HG03571 (cell line): Measurements from ENCODE around the gene TBCD.

Experiments used
- ATAC-seq: cut with Tn5 transposase; IDR thresholded peaks from one replicate; pipeline ENCODE4 v1.9.1; 2021; ENCODE audit not compliant: unreplicated experiment

TBCD gene

DNA sequence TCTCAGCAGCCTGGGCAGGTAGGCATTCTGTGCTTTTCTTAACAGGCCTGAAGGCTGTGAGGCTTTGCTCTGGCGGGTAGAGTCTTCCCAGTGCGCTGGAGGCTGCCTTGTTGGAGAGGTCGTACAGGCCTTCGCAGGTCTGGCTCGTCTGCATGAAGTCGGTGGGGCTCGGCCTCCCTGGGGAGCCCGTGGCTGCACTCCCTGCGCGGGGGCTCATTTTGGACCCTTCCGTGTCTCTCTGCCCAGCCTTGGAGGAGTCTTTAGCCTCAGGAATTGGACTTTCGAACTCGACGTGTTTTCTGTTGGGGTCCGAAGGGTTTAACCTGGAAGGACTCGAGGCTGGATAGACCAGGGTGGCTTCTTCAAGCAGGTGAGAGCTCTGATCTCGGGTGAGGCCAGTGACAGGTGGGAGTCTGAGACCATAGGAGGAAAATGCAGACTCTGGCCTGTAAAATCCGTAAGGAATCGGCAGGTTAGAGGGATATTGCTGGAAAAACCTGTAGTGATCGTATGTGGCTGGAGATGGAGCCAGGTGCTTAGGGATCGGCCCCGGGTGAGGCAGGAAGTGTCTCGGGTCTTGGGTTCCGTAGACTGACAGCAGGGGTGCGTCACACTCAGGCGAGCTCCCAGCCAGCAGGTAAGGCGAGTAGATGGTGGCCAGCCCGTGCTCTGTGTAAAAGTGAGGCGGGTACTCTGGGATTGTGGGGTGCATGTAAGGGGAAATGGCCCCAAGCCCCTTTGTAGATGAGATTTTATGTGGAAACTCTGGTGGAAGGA lies 79.4 kb downstream of the TBCD start:
- no peak for ATAC-seq

DNA sequence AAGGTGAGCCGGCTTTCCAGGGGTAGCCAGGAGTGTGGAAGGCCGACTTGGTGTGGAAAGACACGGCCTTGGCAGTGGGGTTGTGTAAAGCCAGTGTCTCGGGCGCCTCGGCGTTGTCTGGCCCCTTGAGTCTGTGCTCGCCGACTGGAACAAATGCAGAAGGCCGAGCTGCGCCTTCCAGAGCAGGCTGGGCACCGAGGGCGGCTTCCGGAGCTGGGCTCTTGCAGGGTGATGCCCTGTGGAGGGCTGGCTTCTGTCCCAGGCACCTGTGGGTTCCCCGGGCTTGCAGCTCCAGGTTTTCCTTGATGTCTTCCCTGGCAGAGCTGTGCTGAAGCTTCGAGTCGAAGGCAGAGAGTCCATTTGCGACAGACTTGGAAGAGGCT lies 79.9 kb downstream of the TBCD start:
- no peak for ATAC-seq

- no peak for ATAC-seq
Observed at GRCh38 chr17:82832411-82832810, 80.5 kb downstream of the TBCD start.

DNA sequence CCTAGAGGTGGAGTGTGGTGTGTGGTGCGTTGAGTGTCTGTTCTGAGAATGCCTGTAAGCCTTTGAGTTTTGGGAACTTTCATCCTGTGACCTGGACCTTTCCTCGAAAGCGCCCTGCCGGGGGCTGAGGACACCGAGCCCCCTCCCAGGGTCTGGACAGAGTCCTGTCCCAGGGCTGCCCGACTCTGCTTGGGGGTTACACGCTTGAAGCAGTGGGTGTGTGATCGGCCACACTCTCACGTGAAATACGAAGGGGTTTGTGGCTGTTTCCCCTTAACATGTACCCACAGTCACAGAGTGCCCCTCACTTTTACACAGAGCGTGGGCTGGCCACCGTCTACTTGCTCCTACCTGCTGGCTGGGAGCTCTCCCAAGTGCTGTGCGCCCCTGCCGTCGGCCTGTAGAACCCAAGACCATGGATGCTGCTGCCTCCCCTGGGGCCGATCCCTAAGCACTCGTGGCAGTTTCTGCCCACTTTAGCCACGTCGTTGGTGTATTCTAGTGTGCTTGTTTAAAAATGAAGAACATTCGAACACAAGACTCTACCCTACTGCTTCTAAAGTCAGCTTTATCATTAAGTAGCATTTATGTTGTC lies 81.1 kb downstream of the TBCD start:
- ATAC-seq: no peak

DNA sequence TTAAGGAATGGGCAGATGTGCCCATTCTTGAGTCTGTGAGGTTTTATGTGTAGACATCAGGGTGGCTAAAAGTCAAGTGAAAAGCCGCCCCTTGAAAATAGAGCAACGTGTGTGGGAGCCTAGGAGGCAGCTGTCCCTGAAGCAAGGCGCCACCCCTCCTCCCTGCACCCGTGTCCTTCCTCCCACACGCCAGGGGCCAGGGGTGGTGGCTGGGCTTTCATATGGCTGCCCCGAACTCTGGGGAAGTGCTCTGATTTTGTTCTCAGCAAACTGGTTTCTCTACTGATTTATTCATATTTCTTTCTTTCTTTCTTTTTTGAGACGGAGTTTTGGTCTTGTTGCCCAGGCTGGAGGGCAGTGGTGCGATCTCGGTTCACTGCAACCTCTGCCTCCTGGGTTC lies 83.3 kb downstream of the TBCD start:
- no peak for ATAC-seq

DNA sequence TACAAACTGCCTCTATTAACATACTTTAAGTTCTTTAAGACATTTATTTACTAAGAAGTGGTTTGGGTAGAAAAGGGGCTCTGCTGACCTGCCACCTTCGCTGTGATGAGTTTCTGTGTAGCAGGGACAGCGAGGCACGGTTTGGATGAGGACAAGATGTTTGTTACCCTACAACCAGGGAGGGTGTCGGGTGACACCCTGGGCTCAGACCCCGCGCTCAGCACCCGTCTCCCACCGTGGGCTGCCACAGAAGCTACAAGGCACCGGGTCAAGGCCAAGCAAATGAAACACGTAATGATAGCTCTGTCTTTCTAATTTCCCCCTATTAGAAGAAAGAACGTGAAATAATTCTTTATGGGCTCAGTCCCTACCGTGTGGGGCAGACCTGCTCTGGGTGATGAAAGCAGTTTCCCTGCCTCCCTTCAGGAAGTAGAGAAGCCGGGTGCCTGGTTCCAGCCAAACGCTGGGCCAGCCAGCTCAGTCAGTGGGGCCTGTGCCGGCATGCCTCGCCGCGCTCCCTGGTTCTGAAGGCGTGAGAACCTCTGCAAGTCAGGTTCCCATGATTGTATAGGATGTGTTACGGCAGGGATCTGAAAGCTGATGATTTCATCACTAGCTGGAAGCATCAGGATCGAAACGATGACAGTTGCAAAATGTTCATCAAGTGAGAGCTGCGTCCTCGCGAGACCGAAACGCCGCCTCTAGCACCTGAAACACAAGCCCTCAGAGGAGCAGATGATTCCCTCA lies 84.1 kb downstream of the TBCD start:
- ATAC-seq: no peak

DNA sequence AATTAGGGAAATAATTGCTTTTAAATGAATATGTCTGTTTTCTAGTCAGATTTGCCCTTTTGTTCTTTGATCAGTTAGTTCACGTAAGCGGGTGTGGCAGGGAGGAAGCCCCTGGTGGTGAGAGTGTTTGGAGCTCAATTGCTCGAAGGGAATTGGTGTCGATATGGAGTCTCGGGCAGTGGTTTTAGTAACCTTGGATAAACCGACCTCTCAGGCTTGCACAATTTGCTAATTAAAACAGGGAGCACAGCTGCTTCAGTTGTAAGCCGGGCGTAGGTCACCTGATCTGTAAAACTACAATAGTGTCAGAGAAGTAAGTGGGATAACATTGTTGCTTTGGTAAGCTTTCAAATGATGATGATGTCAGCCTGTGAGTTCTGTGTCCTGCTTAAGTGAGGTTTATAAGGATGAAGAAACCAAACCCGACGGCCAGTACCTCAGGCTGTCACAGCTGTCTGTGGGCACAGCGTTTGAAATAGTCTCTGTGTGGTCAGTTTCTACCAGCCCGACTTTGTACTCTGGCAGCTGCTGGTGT lies 85.0 kb downstream of the TBCD start:
- no peak for ATAC-seq

DNA sequence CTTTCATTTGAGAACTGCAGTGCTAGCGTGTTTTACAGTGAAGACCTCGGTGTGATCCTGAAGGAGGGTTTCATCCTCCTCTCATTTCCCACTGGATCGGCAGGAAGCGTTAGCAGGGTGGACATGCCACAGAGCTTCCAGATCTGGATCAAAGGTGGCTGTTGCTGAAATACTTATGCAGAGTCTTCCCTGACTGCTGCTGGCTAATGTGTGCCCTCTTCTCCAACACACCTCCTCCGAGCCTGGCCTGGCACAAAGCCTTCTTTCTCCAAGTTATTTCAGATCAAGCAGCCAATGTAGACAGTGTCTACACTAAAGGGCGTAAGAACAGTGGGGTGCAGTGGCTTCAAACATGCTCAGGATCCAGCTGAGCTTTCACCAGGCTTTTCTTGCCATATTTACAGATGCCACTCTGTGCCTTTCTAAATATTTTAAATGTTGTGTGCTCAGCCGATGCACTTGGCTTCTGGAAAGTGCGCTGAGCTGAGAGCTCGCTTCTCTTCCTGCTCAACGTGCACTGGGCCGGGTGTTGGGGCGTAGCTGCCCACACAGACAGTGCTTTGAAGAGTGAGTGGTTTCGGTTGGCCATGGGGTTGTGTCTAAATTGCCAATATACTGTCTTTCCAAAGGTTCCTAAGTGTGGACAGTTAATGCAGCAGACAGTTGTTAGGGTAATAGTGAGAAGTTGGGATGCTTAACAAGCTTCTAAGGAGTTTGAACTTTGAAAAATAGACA lies 85.9 kb downstream of the TBCD start:
- ATAC-seq: no peak

DNA sequence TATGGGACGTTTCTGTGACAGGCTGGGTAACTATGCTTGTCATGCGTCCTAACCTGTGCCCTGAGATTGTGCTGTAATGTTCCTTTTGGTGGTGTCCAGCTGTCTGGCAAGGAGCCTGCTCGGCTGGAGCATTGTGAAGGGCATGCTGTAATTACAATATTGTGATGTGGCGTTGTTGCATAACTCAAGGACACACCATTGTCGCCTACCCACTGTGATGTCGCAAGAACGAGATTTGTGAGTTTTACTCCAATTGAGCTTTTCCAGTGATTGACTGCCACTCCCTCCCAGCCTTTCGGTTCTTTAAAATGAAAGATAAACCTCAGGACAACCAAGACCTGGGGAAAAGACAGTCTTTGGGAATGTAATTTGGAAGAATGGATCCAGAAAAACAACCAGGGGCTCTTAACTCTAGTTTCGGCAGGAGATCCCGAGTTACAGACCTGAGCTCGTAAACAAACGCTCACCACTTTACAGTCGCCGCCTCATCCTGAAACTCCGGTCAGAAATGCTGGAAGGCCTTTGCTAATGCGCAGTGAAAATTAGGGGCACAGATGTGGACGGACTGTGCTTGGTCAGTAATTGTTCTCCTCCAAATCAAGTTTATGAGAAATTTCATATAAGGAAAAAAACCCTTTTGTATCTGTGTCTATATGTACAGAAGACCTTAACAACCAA lies 86.7 kb downstream of the TBCD start:
- ATAC-seq: no peak

DNA sequence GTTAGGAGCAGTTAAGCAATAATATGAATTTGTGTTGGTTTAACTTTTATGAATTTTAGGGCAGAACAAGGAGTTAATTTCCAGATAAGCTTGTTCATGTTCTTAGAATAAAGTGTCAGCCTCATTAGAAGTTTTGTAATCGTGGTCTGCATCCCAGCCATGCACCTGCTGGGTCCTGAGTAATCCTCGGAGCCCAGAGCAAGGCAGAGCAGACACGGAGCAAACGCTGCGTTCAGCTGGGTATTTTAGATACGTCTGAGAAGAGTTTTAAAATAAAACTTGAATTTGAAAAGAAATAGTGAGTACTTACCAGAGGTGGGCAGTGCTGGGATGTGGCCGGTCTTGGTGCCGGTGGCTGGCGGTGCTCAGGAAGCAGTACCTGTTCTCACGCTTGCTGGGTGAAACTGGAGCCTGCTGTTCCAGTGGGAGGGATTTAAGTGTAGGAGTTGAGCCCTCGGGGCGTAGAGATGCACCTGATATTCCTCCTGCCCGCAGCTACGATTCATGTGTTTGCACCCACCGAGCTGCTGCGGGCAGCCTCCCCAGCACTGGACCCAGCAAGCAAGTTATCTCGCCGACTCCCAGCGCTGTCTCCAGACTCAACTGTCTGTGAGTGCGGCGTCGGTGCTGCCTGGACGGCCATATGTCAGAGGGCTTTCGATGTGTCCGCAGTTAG lies 87.9 kb downstream of the TBCD start, which contains the start of gene ZNF750:
Gene ZNF750 (minus strand): TSS at position 406 of the 676 bp plus-strand sequence. CDS start 7,568 bp downstream, outside the sequence.
- ATAC-seq: no peak

DNA sequence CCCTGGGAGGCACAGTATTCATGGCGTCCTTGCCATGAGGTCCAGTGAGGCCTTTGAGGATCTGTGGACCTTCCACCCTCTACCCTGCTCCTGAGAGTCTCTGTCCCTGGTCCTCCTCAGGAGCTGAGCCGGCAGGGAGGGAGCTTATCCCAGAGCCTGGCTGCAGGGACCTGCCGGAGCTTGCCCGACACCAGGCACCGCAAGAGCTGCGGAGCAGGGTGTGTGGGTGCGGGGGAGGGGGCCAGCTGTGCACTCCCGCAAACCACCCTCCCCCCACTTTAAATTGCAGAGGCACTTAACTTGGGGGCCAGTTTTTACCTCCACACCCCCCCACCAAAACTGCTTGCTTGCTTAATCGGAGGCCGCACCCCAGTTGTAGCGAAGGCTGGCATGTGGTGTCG lies 88.6 kb downstream of the TBCD start:
- no peak for ATAC-seq

DNA sequence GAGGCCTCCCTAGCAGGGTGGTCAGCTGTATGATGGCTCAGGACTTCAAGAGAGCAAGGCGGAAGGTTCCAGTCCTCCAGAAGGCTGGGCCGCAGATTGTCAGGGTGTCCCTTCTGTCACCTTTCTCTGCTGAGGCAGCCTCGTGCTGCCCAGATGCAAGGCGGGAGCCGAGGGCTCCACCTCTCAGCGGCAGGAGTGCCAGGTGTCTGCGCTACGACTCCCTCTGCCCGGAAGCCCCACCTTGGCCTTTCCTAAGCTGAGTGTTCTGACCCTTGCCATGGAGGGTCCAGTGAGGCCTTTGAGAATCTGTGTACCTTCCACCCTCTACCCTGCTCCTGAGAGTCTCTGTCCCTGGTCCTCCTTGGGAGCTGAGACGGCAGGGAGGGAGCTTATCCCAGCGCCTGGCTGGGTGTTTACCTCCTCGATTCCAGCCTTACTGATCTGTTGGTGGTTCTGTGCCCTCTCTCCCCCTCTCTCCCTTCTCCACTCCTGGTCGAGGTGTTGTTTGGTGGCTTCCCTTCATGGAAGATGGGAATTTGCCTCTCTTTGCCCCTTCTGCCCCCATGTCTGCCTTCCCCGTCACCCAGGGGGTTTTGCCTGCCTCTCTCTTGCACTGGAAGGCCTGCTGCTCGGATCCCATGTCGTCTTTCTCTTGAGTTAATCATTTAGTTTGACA lies 90.2 kb downstream of the TBCD start:
- ATAC-seq: no peak

DNA sequence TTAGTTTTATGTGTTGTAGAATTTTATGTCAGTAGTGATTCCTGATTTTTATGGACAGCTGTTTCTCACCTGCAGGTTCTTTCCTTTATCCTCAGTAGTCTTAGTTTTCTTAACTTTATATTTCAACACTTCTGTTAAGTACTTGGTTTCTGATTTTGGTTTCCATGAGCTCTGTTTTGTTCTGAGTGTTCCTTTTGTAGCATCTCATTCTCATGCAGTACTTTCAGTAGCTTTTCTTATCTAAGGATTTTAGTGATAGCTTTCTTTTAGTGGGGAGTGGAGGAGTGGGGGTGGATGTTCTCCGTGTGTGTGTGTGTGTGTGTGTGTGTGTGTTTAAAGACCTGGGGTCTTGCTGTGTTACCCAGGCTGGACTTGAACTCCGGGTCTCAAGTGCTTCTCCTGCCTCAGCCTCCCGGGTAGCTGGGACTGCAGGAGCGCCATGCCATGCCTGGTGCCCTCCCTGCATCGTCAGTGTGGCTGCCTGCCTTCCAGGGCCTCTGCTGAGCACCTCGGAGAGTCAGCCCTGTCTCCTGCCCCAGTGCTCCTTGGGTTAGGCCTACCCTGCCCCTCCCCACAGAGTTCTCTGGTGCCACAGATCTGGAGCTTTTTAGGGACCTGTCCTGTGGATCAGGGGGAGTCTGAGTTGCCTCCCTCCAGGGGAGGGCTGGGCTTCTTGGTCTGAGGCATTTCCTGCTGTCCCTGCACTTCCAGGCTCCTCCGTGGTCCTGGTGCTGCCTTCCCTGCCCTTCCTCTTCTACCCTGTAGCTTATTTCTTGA lies 92.2 kb downstream of the TBCD start:
- no peak for ATAC-seq

DNA sequence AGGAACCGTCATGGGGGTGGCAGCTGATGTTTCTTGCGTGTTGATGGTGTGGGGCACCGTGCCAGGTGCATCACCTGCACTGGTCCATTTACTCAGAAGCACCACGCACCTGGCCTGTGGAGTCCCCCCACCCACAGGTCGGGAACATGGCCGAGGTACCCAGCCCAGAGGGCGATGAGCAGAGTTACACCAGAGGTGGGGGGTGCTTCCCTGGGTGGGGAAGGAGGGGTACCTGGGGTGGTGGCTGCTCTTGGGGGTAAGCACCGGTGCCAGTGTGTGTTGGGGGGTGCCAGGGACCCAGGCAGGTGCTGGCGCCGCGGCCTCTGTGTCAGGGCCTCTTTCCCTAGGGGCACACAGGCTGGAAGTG lies 92.9 kb downstream of the TBCD start:
- ATAC-seq: no peak

- no peak for ATAC-seq
Observed at GRCh38 chr17:82845163-82845807, 93.4 kb downstream of the TBCD start.

GRCh38 chr17:82846061-82846691 lies 94.3 kb downstream of the TBCD start:
- no peak for ATAC-seq

DNA sequence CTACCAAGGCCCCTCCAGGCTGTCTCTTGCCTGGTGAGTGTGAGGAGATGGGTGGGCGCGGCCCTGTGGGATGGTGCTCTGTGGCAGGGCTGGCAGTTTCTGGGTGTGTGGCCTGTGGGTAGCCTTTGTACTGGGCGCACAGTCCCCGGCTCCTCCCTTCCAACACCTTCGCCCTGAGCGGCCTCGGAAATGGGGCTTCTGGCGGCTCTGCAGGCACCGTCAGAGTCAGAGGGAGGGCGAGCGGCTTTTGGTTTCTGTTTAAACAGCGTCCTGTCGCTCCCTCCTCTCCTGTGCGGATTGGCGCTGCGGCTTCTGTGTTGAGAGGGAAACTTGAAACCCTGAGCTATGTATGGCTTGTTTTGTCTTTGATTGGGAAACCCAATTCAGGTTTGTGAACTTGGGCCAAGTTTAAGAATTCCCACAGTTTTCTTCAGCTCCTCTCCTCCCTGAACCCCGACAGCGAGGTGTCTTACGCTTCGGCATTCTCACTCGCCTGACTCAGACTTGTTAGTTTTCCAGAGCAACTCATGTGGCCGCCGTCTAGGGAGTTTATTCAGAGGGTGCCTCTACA lies 96.2 kb downstream of the TBCD start:
- ATAC-seq: no peak
